Stimulated activated CD4-positive, alpha-beta T cell treated with anti-CD3 and anti-CD28 coated beads, Interleukin-1b, Interleukin-23, amount 100 ng/mL, for 4 hours (primary cell): ENCODE measurements around the gene PSRC1.
"Not testable (repeated sequence)": the region's sequence is repeated elsewhere in the genome, so short reads cannot be mapped to it uniquely, and the experiment has no call there.

Experiments
- DNase-seq, 2 donors: peaks; one replicate each; pipeline ENCODE4 v3.0.0-alpha.2; 2020; ENCODE audit warnings: low read depth in 2 of 2

PSRC1 gene

GRCh38 chr1:109295712-109296415 is 12.9 kb upstream of the PSRC1 start:
- no peak for DNase-seq

GRCh38 chr1:109294481-109294880 is 11.5 kb upstream of the PSRC1 start:
- DNase-seq: no peak

- no peak for DNase-seq
These were observed 10.1 kb upstream of the PSRC1 start for GRCh38 chr1:109293026-109293425.

GRCh38 chr1:109292364-109292763 is 9.4 kb upstream of the PSRC1 start:
- no peak for DNase-seq

- no peak for DNase-seq
These were observed 8.1 kb upstream of the PSRC1 start for GRCh38 chr1:109290998-109291397.

GRCh38 chr1:109290137-109290536 is 7.2 kb upstream of the PSRC1 start:
- DNase-seq: no peak

GRCh38 chr1:109286762-109287161 is 3.8 kb upstream of the PSRC1 start:
- DNase-seq: not testable (repeated sequence)

- no peak for DNase-seq
These were observed 1.0 kb upstream of the PSRC1 start for GRCh38 chr1:109283748-109284600.

- DNase-seq: no peak
These were observed 421 bp downstream of the PSRC1 start for GRCh38 chr1:109282497-109282951.

GRCh38 chr1:109281680-109282496 is 1.1 kb downstream of the PSRC1 start:
- no peak for DNase-seq

- DNase-seq: no peak
These were observed 2.1 kb downstream of the PSRC1 start for GRCh38 chr1:109280862-109281261.

- DNase-seq: no peak
These were observed 3.2 kb downstream of the PSRC1 start for GRCh38 chr1:109279615-109280278.

- DNase-seq: peak; percentile 41 to 60
These were observed 5.3 kb downstream of the PSRC1 start for GRCh38 chr1:109277434-109278204.

GRCh38 chr1:109275706-109276345 is 7.1 kb downstream of the PSRC1 start:
- no peak for DNase-seq

- no peak for DNase-seq
These were observed 8.1 kb downstream of the PSRC1 start for GRCh38 chr1:109274533-109275476.

- no peak for DNase-seq
These were observed 9.2 kb downstream of the PSRC1 start for GRCh38 chr1:109273570-109274288.

- no peak for DNase-seq
These were observed 10.0 kb downstream of the PSRC1 start for GRCh38 chr1:109272831-109273547.
